Caco-2 (cell line): ENCODE measurements around the gene MSRB1. TPM values are rescaled to one million over a fixed set of nuclear protein-coding genes. Genes with fewer than 3 reads are reported as not detected.

ENCODE experiments used
- BruUV-seq: library from RNA; stranded (reverse); fragments of 400-500 nt; replicated peaks from 2 replicates; lab custom pipeline; 2021; lab: Mats Ljungman, UMichigan
- CTCF ChIA-PET: fragments of 300-600 bp; sonication (Branson Sonifier 250); formaldehyde crosslinking; loops from one replicate; lab custom pipeline; 2022; ENCODE audit warnings: antibody characterized with exemption; lab: Charles Lee
- POLR2A ChIA-PET: fragments of 300-600 bp; sonication (Branson Sonifier 250); formaldehyde crosslinking; loops from one replicate; lab custom pipeline; 2022; ENCODE audit warnings: antibody characterized with exemption; lab: Charles Lee
- DNase-seq, 2 experiments: peaks; one replicate each; pipeline versions ENCODE4 v3.0.0 to v3.0.0-alpha.2; 2020 to 2022
- H3K27me3 ChIP-seq: replicated peaks from 2 replicates; pipeline ENCODE4 v1.6.0; 2011; ENCODE audit warnings: low read length; ENCODE audit not compliant: control insufficient read depth, insufficient read depth
- H3K36me3 ChIP-seq: 2 replicates; pipeline ENCODE4 v1.5.1; 2011; ENCODE audit warnings: low read length; ENCODE audit not compliant: control insufficient read depth, insufficient read depth
- H3K4me1 ChIP-seq: fragments of 250-450 bp; sonication (Bioruptor Pico); 2 replicates; pipeline ENCODE4 v1.5.1; 2020; ENCODE audit warnings: mild to moderate bottlenecking
- H3K4me3 ChIP-seq: 2 replicates; pipeline ENCODE4 v1.5.1; 2011; ENCODE audit warnings: low read depth, mild to moderate bottlenecking, control low read depth, low read length
- H3K9me3 ChIP-seq: fragments of 250-450 bp; sonication (Bioruptor Pico); 2 replicates; pipeline ENCODE4 v1.5.1; 2020; ENCODE audit warnings: mild to moderate bottlenecking, moderate library complexity
- H3K27ac Mint-ChIP-seq: one replicate; pipeline ENCODE4 v1.8.0; 2022; ENCODE audit warnings: mixed read lengths; ENCODE audit not compliant: unreplicated experiment
- H3K27me3 Mint-ChIP-seq: one replicate; pipeline ENCODE4 v1.8.0; 2022; ENCODE audit warnings: mixed read lengths; ENCODE audit not compliant: insufficient read depth, unreplicated experiment
- H3K36me3 Mint-ChIP-seq: one replicate; pipeline ENCODE4 v1.8.0; 2022; ENCODE audit warnings: mild to moderate bottlenecking, mixed read lengths; ENCODE audit not compliant: insufficient read depth, unreplicated experiment
- H3K4me1 Mint-ChIP-seq: one replicate; pipeline ENCODE4 v1.8.0; 2022; ENCODE audit warnings: low read depth, mixed read lengths; ENCODE audit not compliant: unreplicated experiment
- H3K4me3 Mint-ChIP-seq: one replicate; pipeline ENCODE4 v1.8.0; 2022; ENCODE audit warnings: mild to moderate bottlenecking, moderate library complexity, mixed read lengths; ENCODE audit not compliant: unreplicated experiment
- H3K9me3 Mint-ChIP-seq: one replicate; pipeline ENCODE4 v1.8.0; 2022; ENCODE audit warnings: mixed read lengths; ENCODE audit not compliant: unreplicated experiment
- intact Hi-C: fragments of 100-400 bp; cut with micrococcal nuclease; formaldehyde crosslinking; loops from one replicate; pipeline ENCODE4 v1.10.0; 2022; ENCODE audit not compliant: unreplicated experiment
- total RNA-seq: library from RNA; stranded (reverse); gene quantifications from 2 replicates; pipeline ENCODE4 v1.2.3, GENCODE V29; 2022
- TF ChIP-seq, protein P1 (sequence below), 2 experiments: fragments of 200-600 bp in 1 of 2; IDR thresholded peaks; 1 replicate in 1 of 2; 2 replicates in 1 of 2; pipeline versions ENCODE4 v1.5.1 to v1.8.0; 2011 to 2022; ENCODE audit warnings: antibody characterized with exemption in 1 of 2, control low read depth in 1 of 2, inconsistent platforms in 1 of 2, low read depth in 1 of 2, low read length in 1 of 2, mild to moderate bottlenecking in 1 of 2, moderate library complexity in 1 of 2; ENCODE audit not compliant: insufficient read depth in 1 of 2, severe bottlenecking in 1 of 2, unreplicated experiment in 1 of 2

MSRB1 gene
- total RNA-seq, 1 experiment from 2014 or later: 30.5 TPM

DNA sequence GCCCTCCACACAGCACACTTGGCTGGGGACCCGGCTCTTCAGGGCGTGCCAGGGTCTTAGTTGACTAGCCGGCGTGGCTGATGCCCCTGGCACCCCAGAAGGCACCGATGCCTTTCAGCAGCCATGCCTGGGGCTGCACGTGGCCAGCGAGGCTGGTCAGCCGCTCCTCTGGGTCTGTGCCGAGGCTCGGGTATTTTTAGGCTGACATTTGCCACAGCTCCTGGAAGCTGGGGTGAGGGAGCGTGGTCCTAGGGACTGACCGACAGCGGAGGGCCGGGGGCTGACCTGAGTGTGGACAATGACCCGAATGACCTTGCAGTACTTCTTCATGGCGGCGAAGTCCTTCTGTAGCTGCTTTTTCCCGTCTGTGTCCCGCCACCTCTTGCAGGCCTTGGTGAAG, 7.6 kb upstream of the MSRB1 start:
- no TSS peak for BruUV-seq
- Histone ChIP-seq H3K9me3 (no peaks in the 10 kb centered on the region), H3K36me3 (no peaks in the 10 kb centered on the region), H3K4me1 (no peaks in the 10 kb centered on the region), H3K4me3 (no peak overlapping the region), H3K27me3 (no peaks in the 10 kb centered on the region)
- intact Hi-C loops: no loop called here
- Mint-ChIP-seq H3K4me1 (no peaks in the 10 kb centered on the region), H3K36me3 (no peaks in the 10 kb centered on the region), H3K4me3 (no peak overlapping the region), H3K27ac (no peak overlapping the region), H3K9me3 (no peaks in the 10 kb centered on the region), H3K27me3 (no peaks in the 10 kb centered on the region)
- CTCF ChIA-PET: no interaction called here
- DNase-seq: no peak
- POLR2A ChIA-PET: no interaction called here
- TF ChIP-seq, protein P1, sequence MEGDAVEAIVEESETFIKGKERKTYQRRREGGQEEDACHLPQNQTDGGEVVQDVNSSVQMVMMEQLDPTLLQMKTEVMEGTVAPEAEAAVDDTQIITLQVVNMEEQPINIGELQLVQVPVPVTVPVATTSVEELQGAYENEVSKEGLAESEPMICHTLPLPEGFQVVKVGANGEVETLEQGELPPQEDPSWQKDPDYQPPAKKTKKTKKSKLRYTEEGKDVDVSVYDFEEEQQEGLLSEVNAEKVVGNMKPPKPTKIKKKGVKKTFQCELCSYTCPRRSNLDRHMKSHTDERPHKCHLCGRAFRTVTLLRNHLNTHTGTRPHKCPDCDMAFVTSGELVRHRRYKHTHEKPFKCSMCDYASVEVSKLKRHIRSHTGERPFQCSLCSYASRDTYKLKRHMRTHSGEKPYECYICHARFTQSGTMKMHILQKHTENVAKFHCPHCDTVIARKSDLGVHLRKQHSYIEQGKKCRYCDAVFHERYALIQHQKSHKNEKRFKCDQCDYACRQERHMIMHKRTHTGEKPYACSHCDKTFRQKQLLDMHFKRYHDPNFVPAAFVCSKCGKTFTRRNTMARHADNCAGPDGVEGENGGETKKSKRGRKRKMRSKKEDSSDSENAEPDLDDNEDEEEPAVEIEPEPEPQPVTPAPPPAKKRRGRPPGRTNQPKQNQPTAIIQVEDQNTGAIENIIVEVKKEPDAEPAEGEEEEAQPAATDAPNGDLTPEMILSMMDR (IDR thresholded peaks at IDR 0.05; ENCODE audit: insufficient read depth in 1 of 2, low read depth in 1 of 2, low read length in 1 of 2, severe bottlenecking in 1 of 2, unreplicated experiment in 1 of 2): no peak

DNA sequence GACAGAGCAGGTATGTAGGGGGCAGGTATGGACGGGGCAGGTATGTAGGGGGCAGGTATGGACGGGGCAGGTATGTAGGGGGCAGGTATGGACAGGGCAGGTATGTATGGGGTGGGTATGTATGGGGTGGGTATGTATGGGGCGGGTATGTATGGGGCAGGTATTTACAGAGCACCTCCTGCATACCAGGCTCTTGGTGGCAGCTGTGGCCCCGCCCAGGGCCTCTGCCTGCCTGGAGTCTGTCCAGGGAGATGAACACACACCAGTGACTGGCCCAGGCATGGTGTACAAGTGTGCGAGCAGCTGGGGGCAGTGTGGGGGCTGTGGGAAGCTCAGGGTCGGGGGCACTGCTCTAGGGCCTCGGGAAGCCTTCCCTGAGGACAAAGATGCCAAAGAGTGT, 7.0 kb upstream of the MSRB1 start:
- ChIA-PET POLR2A (no interaction called here), CTCF (no interaction called here)
- TF ChIP-seq, protein P1 (IDR thresholded peaks at IDR 0.05; ENCODE audit: insufficient read depth in 1 of 2, low read depth in 1 of 2, low read length in 1 of 2, severe bottlenecking in 1 of 2, unreplicated experiment in 1 of 2): no peak
- BruUV-seq: no TSS peak
- no peak for DNase-seq
- Mint-ChIP-seq H3K9me3 (no peaks in the 10 kb centered on the region), H3K36me3 (no peaks in the 10 kb centered on the region), H3K27me3 (no peaks in the 10 kb centered on the region), H3K27ac (no peak overlapping the region), H3K4me1 (no peaks in the 10 kb centered on the region), H3K4me3 (no peak overlapping the region)
- intact Hi-C loops: no loop called here
- H3K4me3 ChIP-seq: no peak overlapping the region
- H3K36me3 ChIP-seq: no peaks in the 10 kb centered on the region
- no peaks in the 10 kb centered on the region for H3K27me3 ChIP-seq
- no peaks in the 10 kb centered on the region for H3K9me3 ChIP-seq
- H3K4me1 ChIP-seq: no peaks in the 10 kb centered on the region

DNA sequence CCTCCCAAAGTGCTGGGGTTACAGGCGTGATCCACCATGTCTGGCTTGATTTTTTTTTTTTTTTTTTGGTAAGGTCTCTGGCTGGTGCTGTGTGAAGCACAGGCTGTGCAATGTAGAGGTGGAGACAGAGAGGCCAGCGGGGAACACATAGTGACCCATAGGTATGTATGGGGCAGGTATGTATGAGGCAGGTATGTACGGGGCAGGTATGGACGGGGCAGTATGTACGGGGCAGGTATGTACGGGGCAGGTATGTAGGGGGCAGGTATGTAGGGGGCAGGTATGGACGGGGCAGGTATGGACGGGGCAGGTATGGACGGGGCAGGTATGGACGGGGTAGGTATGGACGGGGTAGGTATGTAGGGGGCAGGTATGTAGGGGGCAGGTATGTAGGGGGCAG, 6.5 kb upstream of the MSRB1 start:
- no peaks in the 10 kb centered on the region for H3K9me3 Mint-ChIP-seq
- POLR2A ChIA-PET: no interaction called here
- no TSS peak for BruUV-seq

More for the DNA sequence above, 6.5 kb upstream of the MSRB1 start:
- no peaks in the 10 kb centered on the region for H3K4me1 Mint-ChIP-seq
- intact Hi-C loops: no loop called here
- TF ChIP-seq, protein P1 (IDR thresholded peaks at IDR 0.05; ENCODE audit: insufficient read depth in 1 of 2, low read depth in 1 of 2, low read length in 1 of 2, severe bottlenecking in 1 of 2, unreplicated experiment in 1 of 2): no peak
- H3K36me3 Mint-ChIP-seq: no peaks in the 10 kb centered on the region
- no peaks in the 10 kb centered on the region for H3K4me1 ChIP-seq
- no peak for DNase-seq
- no peak overlapping the region for H3K4me3 ChIP-seq
- H3K36me3 ChIP-seq: no peaks in the 10 kb centered on the region
- no peak overlapping the region for H3K4me3 Mint-ChIP-seq
- H3K27me3 ChIP-seq: no peaks in the 10 kb centered on the region
- no peaks in the 10 kb centered on the region for H3K27me3 Mint-ChIP-seq
- CTCF ChIA-PET: no interaction called here
- no peak overlapping the region for H3K27ac Mint-ChIP-seq
- H3K9me3 ChIP-seq: no peaks in the 10 kb centered on the region
